ENCODE data around the gene AURKAIP1.
"Not testable (repeated sequence)": the region's sequence is repeated elsewhere in the genome, so short reads cannot be mapped to it uniquely, and the experiment has no call there.

AURKAIP1 gene

GRCh38 chr1:1421147-1421906 lies 46.3 kb upstream of the AURKAIP1 start, which contains the start of gene ANKRD65:
ANKRD65 (minus strand) TSS chr1:1421276; CDS start chr1:1421005, 271 bp downstream.
- TF ChIP-seq POLR2A (IDR thresholded peaks at IDR 0.05; ENCODE audit: extremely low read depth, insufficient read length) (no peak), MYC (IDR thresholded peaks at IDR 0.05; ENCODE audit: low read depth, low read length) (no peak)
- TF ChIP-seq, protein P1, sequence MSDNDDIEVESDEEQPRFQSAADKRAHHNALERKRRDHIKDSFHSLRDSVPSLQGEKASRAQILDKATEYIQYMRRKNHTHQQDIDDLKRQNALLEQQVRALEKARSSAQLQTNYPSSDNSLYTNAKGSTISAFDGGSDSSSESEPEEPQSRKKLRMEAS (IDR thresholded peaks at IDR 0.05; ENCODE audit: low read depth, low read length): no peak
- TF ChIP-seq, protein P2, sequence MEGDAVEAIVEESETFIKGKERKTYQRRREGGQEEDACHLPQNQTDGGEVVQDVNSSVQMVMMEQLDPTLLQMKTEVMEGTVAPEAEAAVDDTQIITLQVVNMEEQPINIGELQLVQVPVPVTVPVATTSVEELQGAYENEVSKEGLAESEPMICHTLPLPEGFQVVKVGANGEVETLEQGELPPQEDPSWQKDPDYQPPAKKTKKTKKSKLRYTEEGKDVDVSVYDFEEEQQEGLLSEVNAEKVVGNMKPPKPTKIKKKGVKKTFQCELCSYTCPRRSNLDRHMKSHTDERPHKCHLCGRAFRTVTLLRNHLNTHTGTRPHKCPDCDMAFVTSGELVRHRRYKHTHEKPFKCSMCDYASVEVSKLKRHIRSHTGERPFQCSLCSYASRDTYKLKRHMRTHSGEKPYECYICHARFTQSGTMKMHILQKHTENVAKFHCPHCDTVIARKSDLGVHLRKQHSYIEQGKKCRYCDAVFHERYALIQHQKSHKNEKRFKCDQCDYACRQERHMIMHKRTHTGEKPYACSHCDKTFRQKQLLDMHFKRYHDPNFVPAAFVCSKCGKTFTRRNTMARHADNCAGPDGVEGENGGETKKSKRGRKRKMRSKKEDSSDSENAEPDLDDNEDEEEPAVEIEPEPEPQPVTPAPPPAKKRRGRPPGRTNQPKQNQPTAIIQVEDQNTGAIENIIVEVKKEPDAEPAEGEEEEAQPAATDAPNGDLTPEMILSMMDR (IDR thresholded peaks at IDR 0.05; ENCODE audit: low read depth, low read length): no peak
- no peak for DNase-seq (ENCODE audit: low read depth)
- H3K4me3 ChIP-seq (ENCODE audit: low read depth, low read length): no peak within 1 kb of the TSS

DNA sequence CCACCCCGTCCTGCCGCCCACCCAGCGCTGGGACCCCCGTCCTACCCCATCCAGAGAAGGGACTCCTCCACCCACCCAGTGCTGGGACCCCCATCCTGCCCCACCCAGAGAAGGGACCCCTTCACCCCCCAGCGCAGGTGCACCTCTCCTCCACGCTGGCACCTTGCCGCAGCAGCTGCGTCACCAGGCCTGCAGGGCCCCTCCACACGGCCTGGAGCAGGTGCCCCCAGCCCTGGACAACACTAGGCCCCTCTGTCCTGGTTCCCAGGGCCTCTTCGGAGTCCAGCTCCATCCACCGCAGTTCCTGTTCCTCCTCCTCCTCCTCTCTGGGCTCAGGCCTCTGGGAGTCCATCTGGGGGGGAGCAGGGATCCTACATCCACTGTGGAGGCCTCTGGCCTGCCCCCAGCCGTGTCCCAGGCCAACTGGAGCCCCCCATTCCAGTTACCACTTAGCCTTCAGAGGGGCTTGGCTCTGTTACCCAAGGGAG lies 45.7 kb upstream of the AURKAIP1 start:
- DNase-seq (ENCODE audit: low read depth): no peak
- TF ChIP-seq, protein P2 (IDR thresholded peaks at IDR 0.05; ENCODE audit: low read depth, low read length): no peak
- no peak for TF ChIP-seq MYC (IDR thresholded peaks at IDR 0.05; ENCODE audit: low read depth, low read length)
- TF ChIP-seq, protein P1 (IDR thresholded peaks at IDR 0.05; ENCODE audit: low read depth, low read length): no peak
- no peak for TF ChIP-seq POLR2A (IDR thresholded peaks at IDR 0.05; ENCODE audit: extremely low read depth, insufficient read length)
- no peak overlapping the region for H3K4me3 ChIP-seq (ENCODE audit: low read depth, low read length)

DNA sequence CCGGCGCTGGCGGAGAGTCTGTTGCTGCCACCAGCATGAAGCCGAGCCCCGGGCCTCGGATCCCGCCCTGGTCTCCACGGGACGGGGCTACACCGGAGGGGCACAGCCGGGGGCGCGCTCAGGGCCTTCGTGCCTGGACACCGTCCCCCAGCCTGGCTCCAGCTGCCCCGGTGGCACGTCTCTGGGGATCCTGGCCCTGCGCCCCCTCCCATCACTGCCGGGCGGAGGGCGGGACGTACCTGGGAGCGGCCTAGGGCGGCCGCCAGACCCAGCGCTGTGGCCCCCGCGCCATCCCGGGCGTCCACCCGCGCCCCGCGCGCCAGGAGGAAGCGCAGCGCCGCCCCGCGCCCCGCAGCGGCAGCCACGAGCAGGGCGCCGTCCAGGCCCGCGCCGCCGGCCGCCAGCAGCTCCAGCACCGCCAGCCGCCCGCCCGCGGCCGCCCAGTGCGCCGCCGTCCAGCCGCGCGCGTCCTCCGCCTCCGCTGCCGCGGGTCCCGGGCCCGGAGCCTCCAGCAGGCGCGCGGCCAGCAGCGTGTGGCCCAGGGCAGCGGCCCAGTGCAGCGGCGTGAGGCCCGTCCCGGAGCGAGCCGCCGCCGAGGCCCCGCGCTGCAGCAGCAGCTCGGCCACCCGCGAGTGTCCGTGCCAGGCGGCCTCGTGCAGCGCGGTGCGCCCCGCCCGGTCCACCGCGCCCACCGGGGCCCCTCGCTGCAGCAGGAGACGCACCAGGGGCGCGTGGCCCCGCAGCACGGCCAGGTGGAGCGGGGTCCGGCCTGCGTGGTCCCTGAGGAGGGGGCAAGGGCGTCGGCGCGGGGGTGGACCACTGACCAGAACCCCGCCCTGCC lies 45.0 kb upstream of the AURKAIP1 start:
- H3K4me3 ChIP-seq (ENCODE audit: low read depth, low read length): no peak overlapping the region
- no peak for DNase-seq (ENCODE audit: low read depth)

DNA sequence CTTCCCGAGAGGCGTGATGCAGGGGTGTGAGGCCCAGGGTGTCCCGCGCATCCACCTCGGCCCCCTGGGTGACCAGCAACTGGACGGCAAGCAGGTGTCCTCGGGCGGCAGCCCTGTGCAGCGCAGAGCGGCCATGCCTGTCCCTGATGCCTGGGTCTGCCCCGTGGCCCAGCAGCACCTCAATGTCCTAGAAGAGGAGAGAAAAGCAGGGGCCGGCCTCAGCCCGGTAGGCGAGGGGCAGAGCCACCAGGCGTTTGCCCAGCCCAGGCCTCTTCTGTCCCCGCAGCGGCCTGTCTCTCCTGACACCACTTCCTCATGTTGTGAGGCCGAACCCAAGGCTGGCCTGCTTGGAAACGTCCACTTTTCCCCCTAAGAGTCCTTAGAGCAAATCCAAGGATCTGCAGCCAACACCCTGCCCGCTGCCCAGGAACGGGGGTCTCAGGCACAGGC lies 44.4 kb upstream of the AURKAIP1 start:
- H3K4me3 ChIP-seq (ENCODE audit: low read depth, low read length): no peak overlapping the region
- TF ChIP-seq MYC (IDR thresholded peaks at IDR 0.05; ENCODE audit: low read depth, low read length): no peak
- TF ChIP-seq, protein P1 (IDR thresholded peaks at IDR 0.05; ENCODE audit: low read depth, low read length): no peak
- no peak for TF ChIP-seq POLR2A (IDR thresholded peaks at IDR 0.05; ENCODE audit: extremely low read depth, insufficient read length)
- TF ChIP-seq, protein P2 (IDR thresholded peaks at IDR 0.05; ENCODE audit: low read depth, low read length): no peak
- no peak for DNase-seq (ENCODE audit: low read depth)

More for the DNA sequence above, 45.0 kb upstream of the AURKAIP1 start:
- TF ChIP-seq, protein P2 (IDR thresholded peaks at IDR 0.05; ENCODE audit: low read depth, low read length): no peak
- no peak for TF ChIP-seq POLR2A (IDR thresholded peaks at IDR 0.05; ENCODE audit: extremely low read depth, insufficient read length)
- no peak for TF ChIP-seq MYC (IDR thresholded peaks at IDR 0.05; ENCODE audit: low read depth, low read length)

- TF ChIP-seq MYC (IDR thresholded peaks at IDR 0.05; ENCODE audit: low read depth, low read length) (no peak), POLR2A (IDR thresholded peaks at IDR 0.05; ENCODE audit: extremely low read depth, insufficient read length) (no peak)
- TF ChIP-seq, protein P2 (IDR thresholded peaks at IDR 0.05; ENCODE audit: low read depth, low read length): no peak
- TF ChIP-seq, protein P1 (IDR thresholded peaks at IDR 0.05; ENCODE audit: low read depth, low read length): no peak
- H3K4me3 ChIP-seq (ENCODE audit: low read depth, low read length): no peak overlapping the region
- DNase-seq (ENCODE audit: low read depth): no peak
Observed at GRCh38 chr1:1418464-1419362, 43.7 kb upstream of the AURKAIP1 start.

GRCh38 chr1:1417825-1418463 lies 42.9 kb upstream of the AURKAIP1 start:
- H3K4me3 ChIP-seq (ENCODE audit: low read depth, low read length); DNase-seq (ENCODE audit: low read depth): not testable (repeated sequence)

DNA sequence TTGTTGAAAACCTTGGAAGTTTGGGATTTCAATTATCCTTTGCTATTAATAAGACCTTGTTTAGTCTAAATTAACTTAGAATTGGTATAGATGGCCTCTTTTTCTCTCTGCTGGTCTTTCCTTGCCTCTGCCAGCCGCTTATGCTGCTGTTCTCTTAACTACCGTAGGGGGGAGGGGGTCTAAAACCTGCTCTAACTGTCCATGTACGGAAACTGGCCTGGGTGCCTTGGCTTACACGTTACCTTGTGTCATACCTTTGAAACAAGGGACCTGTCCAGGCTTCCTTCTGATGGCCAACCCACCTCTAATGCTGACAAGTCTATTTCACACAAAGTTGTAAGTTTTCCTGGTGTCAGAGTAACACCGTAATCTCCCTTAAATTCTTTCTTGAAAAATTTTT lies 42.4 kb upstream of the AURKAIP1 start:
- not testable (repeated sequence) for DNase-seq (ENCODE audit: low read depth); H3K4me3 ChIP-seq (ENCODE audit: low read depth, low read length)

All from NB4 (cell line).